Activated naive CD8-positive, alpha-beta T cell treated with anti-CD3 and anti-CD28 coated beads, Interleukin-2, amount 10 ng/mL, durations not matched to agents 7 days and 5 days (primary cell): Measurements from ENCODE around the gene B3GALT4. TPM values are rescaled to one million over a fixed set of nuclear protein-coding genes. Genes with fewer than 3 reads are reported as not detected.

Experiments
- ATAC-seq: fragments of 150-1000 bp; cut with Tn5 transposase; one replicate; pipeline ENCODE4 v1.10.0; 2021; ENCODE audit warnings: low read depth, moderate library complexity
- POLR2A ChIA-PET: fragments of 350-600 bp; sonication (Branson Sonifier 250); formaldehyde crosslinking; loops from one replicate; lab custom pipeline; 2021; ENCODE audit warnings: antibody characterized with exemption; lab: Charles Lee
- DNase-seq: peaks from one replicate; pipeline ENCODE4 v3.0.0; 2021
- H3K27ac Mint-ChIP-seq: one replicate; pipeline ENCODE4 v1.8.0; 2022; ENCODE audit warnings: mild to moderate bottlenecking, mixed read lengths
- H3K27me3 Mint-ChIP-seq: one replicate; pipeline ENCODE4 v1.8.0; 2022; ENCODE audit warnings: mild to moderate bottlenecking, moderate library complexity, mixed read lengths
- H3K36me3 Mint-ChIP-seq: one replicate; pipeline ENCODE4 v1.8.0; 2021; ENCODE audit warnings: mild to moderate bottlenecking, mixed read lengths
- H3K4me1 Mint-ChIP-seq: one replicate; pipeline ENCODE4 v1.8.0; 2021; ENCODE audit warnings: mixed read lengths
- H3K4me3 Mint-ChIP-seq: one replicate; pipeline ENCODE4 v1.8.0; 2022; ENCODE audit warnings: mild to moderate bottlenecking, moderate library complexity, mixed read lengths
- H3K9me3 Mint-ChIP-seq: one replicate; pipeline ENCODE4 v1.8.0; 2021; ENCODE audit warnings: mixed read lengths
- total RNA-seq, 2 experiments: library from RNA; stranded (reverse); gene quantifications; one replicate each; pipeline ENCODE4 v1.2.3, GENCODE V29; 2021

B3GALT4 gene
- total RNA-seq, 2 experiments from 2014 or later = 32.0 to 35.4 TPM

GRCh38 chr6:33288141-33288920, 11.4 kb downstream of the B3GALT4 start:
- peak; percentile 0 for ATAC-seq
- POLR2A ChIA-PET = interaction anchor here (0.8 to 7.3 kb wide), 15 partner anchors 7 to 316 kb away, joined by 3 to 107 read pairs (median 6); partner anchors contain the start of genes B3GALT4, CUTA, RGL2 and RPS18
- peaks cover 31% of the 10 kb centered on the region for H3K4me1 Mint-ChIP-seq
- H3K4me3 Mint-ChIP-seq = peak overlapping the region; percentile 96
- no peak for DNase-seq
- H3K36me3 Mint-ChIP-seq = peaks cover 22% of the 10 kb centered on the region
- peak overlapping the region; percentile 90 for H3K27ac Mint-ChIP-seq
- no peaks in the 10 kb centered on the region for H3K9me3 Mint-ChIP-seq
- H3K27me3 Mint-ChIP-seq = no peaks in the 10 kb centered on the region

GRCh38 chr6:33288921-33289783, 12.2 kb downstream of the B3GALT4 start, which contains the start of the genes PFDN6 and WDR46:
PFDN6 (plus strand) TSS chr6:33289601; CDS start chr6:33289857, 256 bp downstream.
WDR46 (minus strand) TSS chr6:33289239; CDS start chr6:33289170, 69 bp downstream.
- Mint-ChIP-seq H3K36me3 (peaks cover 22% of the 10 kb centered on the region), H3K9me3 (no peaks in the 10 kb centered on the region), H3K4me1 (peaks cover 31% of the 10 kb centered on the region), H3K27me3 (no peaks in the 10 kb centered on the region), H3K27ac (peak within 1 kb of the TSS; percentile 90), H3K4me3 (peak within 1 kb of the TSS; percentile 96)
- POLR2A ChIA-PET = interaction anchor here (0.5 to 7.3 kb wide), 20 partner anchors 8 to 434 kb away, joined by 3 to 107 read pairs (median 6); partner anchors contain the start of genes B3GALT4, CUTA, RGL2 and RPS18
- ATAC-seq (peak; percentile 97), DNase-seq (peak; percentile 74)

- ATAC-seq (peak; percentile 3), DNase-seq (no peak)
- peak overlapping the region; percentile 96 for H3K4me3 Mint-ChIP-seq
- H3K27me3 Mint-ChIP-seq = no peaks in the 10 kb centered on the region
- POLR2A ChIA-PET = interaction anchor here (0.6 to 7.3 kb wide), 15 partner anchors 8 to 435 kb away, joined by 3 to 107 read pairs (median 6); partner anchors contain the start of genes B3GALT4, RGL2, RPS18 and TAPBP
- H3K4me1 Mint-ChIP-seq = peaks cover 31% of the 10 kb centered on the region
- peaks cover 22% of the 10 kb centered on the region for H3K36me3 Mint-ChIP-seq
- no peaks in the 10 kb centered on the region for H3K9me3 Mint-ChIP-seq
- H3K27ac Mint-ChIP-seq = peak overlapping the region; percentile 90
Observed at GRCh38 chr6:33289784-33290315, 12.9 kb downstream of the B3GALT4 start.

GRCh38 chr6:33290459-33290858, 13.5 kb downstream of the B3GALT4 start:
- H3K27me3 Mint-ChIP-seq = no peaks in the 10 kb centered on the region
- peaks cover 31% of the 10 kb centered on the region for H3K4me1 Mint-ChIP-seq
- H3K9me3 Mint-ChIP-seq = no peaks in the 10 kb centered on the region
- peak overlapping the region; percentile 96 for H3K4me3 Mint-ChIP-seq
- no peak for ATAC-seq
- POLR2A ChIA-PET = interaction anchor here (2.7 to 7.3 kb wide), 4 partner anchors 10 to 22 kb away, joined by 21 to 107 read pairs (median 46); partner anchors contain the start of genes B3GALT4, RGL2, RPS18 and TAPBP
- DNase-seq = no peak
- peak overlapping the region; percentile 90 for H3K27ac Mint-ChIP-seq
- H3K36me3 Mint-ChIP-seq = peaks cover 22% of the 10 kb centered on the region

- no peak for ATAC-seq
- Mint-ChIP-seq H3K36me3 (peaks cover 22% of the 10 kb centered on the region), H3K9me3 (no peaks in the 10 kb centered on the region), H3K27ac (peak overlapping the region; percentile 13), H3K4me1 (peaks cover 23% of the 10 kb centered on the region), H3K4me3 (no peak overlapping the region), H3K27me3 (no peaks in the 10 kb centered on the region)
- POLR2A ChIA-PET = interaction anchor here (2.0 to 7.3 kb wide), 2 partner anchors 15 to 21 kb away, joined by 6 to 107 read pairs; partner anchors contain the start of genes B3GALT4, RPS18 and VPS52
- no peak for DNase-seq
Observed at GRCh38 chr6:33292996-33293682, 16.2 kb downstream of the B3GALT4 start.

GRCh38 chr6:33294086-33294823, 17.3 kb downstream of the B3GALT4 start:
- H3K27me3 Mint-ChIP-seq = no peaks in the 10 kb centered on the region
- peaks cover 22% of the 10 kb centered on the region for H3K4me1 Mint-ChIP-seq
- no peak for DNase-seq
- POLR2A ChIA-PET = no interaction called here
- peaks cover 21% of the 10 kb centered on the region for H3K36me3 Mint-ChIP-seq
- H3K4me3 Mint-ChIP-seq = no peak overlapping the region
- ATAC-seq = no peak
- H3K27ac Mint-ChIP-seq = no peak overlapping the region
- no peaks in the 10 kb centered on the region for H3K9me3 Mint-ChIP-seq

- DNase-seq = no peak
- POLR2A ChIA-PET = interaction anchor here (0.5 to 4.1 kb wide), 3 partner anchors 17 to 215 kb away, joined by 3 to 35 read pairs (median 3); partner anchors contain the start of genes RPS18 and VPS52
- Mint-ChIP-seq H3K27me3 (no peaks in the 10 kb centered on the region), H3K9me3 (no peaks in the 10 kb centered on the region), H3K27ac (no peak overlapping the region), H3K4me1 (peaks cover 19% of the 10 kb centered on the region), H3K36me3 (peaks cover 27% of the 10 kb centered on the region), H3K4me3 (no peak overlapping the region)
- ATAC-seq = no peak
Observed at GRCh38 chr6:33295621-33296369, 18.9 kb downstream of the B3GALT4 start.

- H3K36me3 Mint-ChIP-seq = peaks cover 25% of the 10 kb centered on the region
- POLR2A ChIA-PET = interaction anchor here (1.0 to 5.8 kb wide), 7 partner anchors 8 to 129 kb away, joined by 3 to 69 read pairs (median 23); partner anchors contain the start of genes B3GALT4, PFDN6, RPS18 and TAPBP
- ATAC-seq = no peak
Observed at GRCh38 chr6:33296797-33297405, 20.0 kb downstream of the B3GALT4 start.

GRCh38 chr6:33297406-33297955, 20.6 kb downstream of the B3GALT4 start:
- Mint-ChIP-seq H3K27me3 (no peaks in the 10 kb centered on the region), H3K4me1 (peaks cover 16% of the 10 kb centered on the region), H3K9me3 (no peaks in the 10 kb centered on the region), H3K4me3 (peak overlapping the region; percentile 65), H3K36me3 (peaks cover 23% of the 10 kb centered on the region), H3K27ac (peak overlapping the region; percentile 54)
- DNase-seq (no peak), ATAC-seq (no peak)
- POLR2A ChIA-PET = interaction anchor here (0.6 to 5.8 kb wide), 9 partner anchors 9 to 128 kb away, joined by 3 to 69 read pairs (median 15); partner anchors contain the start of genes B3GALT4, PFDN6, RPS18 and TAPBP

More at GRCh38 chr6:33296797-33297405, 20.0 kb downstream of the B3GALT4 start:
- no peaks in the 10 kb centered on the region for H3K9me3 Mint-ChIP-seq
- H3K27ac Mint-ChIP-seq = peak overlapping the region; percentile 61
- H3K4me3 Mint-ChIP-seq = peak overlapping the region; percentile 65
- H3K4me1 Mint-ChIP-seq = peaks cover 16% of the 10 kb centered on the region
- DNase-seq = no peak
- H3K27me3 Mint-ChIP-seq = no peaks in the 10 kb centered on the region

GRCh38 chr6:33297956-33298772, 21.2 kb downstream of the B3GALT4 start:
- POLR2A ChIA-PET = interaction anchor here (0.6 to 5.8 kb wide), 16 partner anchors 9 to 1108 kb away, joined by 3 to 69 read pairs (median 6); partner anchors contain the start of genes B3GALT4, PBX2, PFDN6 and RPS18
- ATAC-seq (peak; percentile 22), DNase-seq (peak; percentile 63)
- H3K9me3 Mint-ChIP-seq = no peaks in the 10 kb centered on the region
- H3K4me1 Mint-ChIP-seq = peaks cover 16% of the 10 kb centered on the region
- H3K27ac Mint-ChIP-seq = peak overlapping the region; percentile 99
- peak overlapping the region; percentile 99 for H3K4me3 Mint-ChIP-seq
- H3K27me3 Mint-ChIP-seq = no peaks in the 10 kb centered on the region
- H3K36me3 Mint-ChIP-seq = peaks cover 22% of the 10 kb centered on the region
